ENCODE measurements around the gene GRIP2.

GRIP2 gene

GRCh38 chr3:14508966-14509795 is 31.0 kb downstream of the GRIP2 start:
- no peak for TF ChIP-seq SIN3A (IDR thresholded peaks at IDR 0.05; ENCODE audit: borderline replicate concordance, insufficient read depth, low read length)
- TF ChIP-seq TAF1 (IDR thresholded peaks at IDR 0.05; ENCODE audit: borderline replicate concordance, insufficient read depth, low read length), result no peak
- no peak for TF ChIP-seq POLR2AphosphoS5 (IDR thresholded peaks at IDR 0.05; ENCODE audit: low read depth, low read length)
- no peak for TF ChIP-seq FOXP2 (optimal IDR thresholded peaks at IDR 0.05; ENCODE audit: borderline replicate concordance, extremely low read depth, extremely low read length, insufficient read depth)
- no peak for TF ChIP-seq REST (IDR thresholded peaks at IDR 0.05; ENCODE audit: insufficient read depth in 1 of 2, low read depth in 2 of 2, low read length in 2 of 2)

GRCh38 chr3:14508505-14508819 is 31.7 kb downstream of the GRIP2 start:
- no peak for TF ChIP-seq POLR2AphosphoS5 (IDR thresholded peaks at IDR 0.05; ENCODE audit: low read depth, low read length)
- no peak for TF ChIP-seq REST (IDR thresholded peaks at IDR 0.05; ENCODE audit: insufficient read depth in 1 of 2, low read depth in 2 of 2, low read length in 2 of 2)
- TF ChIP-seq TAF1 (IDR thresholded peaks at IDR 0.05; ENCODE audit: borderline replicate concordance, insufficient read depth, low read length), result no peak
- no peak for TF ChIP-seq SIN3A (IDR thresholded peaks at IDR 0.05; ENCODE audit: borderline replicate concordance, insufficient read depth, low read length)
- TF ChIP-seq FOXP2 (optimal IDR thresholded peaks at IDR 0.05; ENCODE audit: borderline replicate concordance, extremely low read depth, extremely low read length, insufficient read depth), result no peak

- no peak for TF ChIP-seq POLR2AphosphoS5 (IDR thresholded peaks at IDR 0.05; ENCODE audit: low read depth, low read length)
- TF ChIP-seq SIN3A (IDR thresholded peaks at IDR 0.05; ENCODE audit: borderline replicate concordance, insufficient read depth, low read length), result no peak
- no peak for TF ChIP-seq REST (IDR thresholded peaks at IDR 0.05; ENCODE audit: insufficient read depth in 1 of 2, low read depth in 2 of 2, low read length in 2 of 2)
- no peak for TF ChIP-seq TAF1 (IDR thresholded peaks at IDR 0.05; ENCODE audit: borderline replicate concordance, insufficient read depth, low read length)
- TF ChIP-seq FOXP2 (optimal IDR thresholded peaks at IDR 0.05; ENCODE audit: borderline replicate concordance, extremely low read depth, extremely low read length, insufficient read depth), result no peak
These were observed 32.2 kb downstream of the GRIP2 start for GRCh38 chr3:14507757-14508504.

- TF ChIP-seq FOXP2 (optimal IDR thresholded peaks at IDR 0.05; ENCODE audit: borderline replicate concordance, extremely low read depth, extremely low read length, insufficient read depth), result no peak
- TF ChIP-seq REST (IDR thresholded peaks at IDR 0.05; ENCODE audit: insufficient read depth in 1 of 2, low read depth in 2 of 2, low read length in 2 of 2), result no peak
- TF ChIP-seq SIN3A (IDR thresholded peaks at IDR 0.05; ENCODE audit: borderline replicate concordance, insufficient read depth, low read length), result no peak
- TF ChIP-seq TAF1 (IDR thresholded peaks at IDR 0.05; ENCODE audit: borderline replicate concordance, insufficient read depth, low read length), result no peak
- no peak for TF ChIP-seq POLR2AphosphoS5 (IDR thresholded peaks at IDR 0.05; ENCODE audit: low read depth, low read length)
These were observed 32.8 kb downstream of the GRIP2 start for GRCh38 chr3:14507305-14507741.

Data from PFSK-1 (cell line).